H9 (cell line): ENCODE results near the gene MBD3L3. TPM values are rescaled to one million over a fixed set of nuclear protein-coding genes. Genes with fewer than 3 reads are reported as not detected.
"Not testable (repeated sequence)": the region's sequence is repeated elsewhere in the genome, so short reads cannot be mapped to it uniquely, and the experiment has no call there.

ENCODE experiments used
- DNase-seq: peaks from one replicate; pipeline ENCODE4 v3.0.0-alpha.2; 2017
- H2AFZ ChIP-seq: one replicate; pipeline ENCODE4 v1.6.1; 2013; ENCODE audit warnings: mild to moderate bottlenecking, low read length, control low read depth, moderate library complexity
- H2AK5ac ChIP-seq: 2 replicates; pipeline ENCODE4 v1.6.1; 2013; ENCODE audit warnings: low read length, control low read depth, mixed read lengths; ENCODE audit not compliant: insufficient read length
- H2BK120ac ChIP-seq: one replicate; pipeline ENCODE4 v1.6.1; 2013; ENCODE audit warnings: low read depth, mild to moderate bottlenecking, low read length, control low read depth, inconsistent platforms; ENCODE audit not compliant: poor library complexity, severe bottlenecking
- H2BK12ac ChIP-seq: 2 replicates; pipeline ENCODE4 v1.6.1; 2013; ENCODE audit warnings: low read length, control low read depth, mixed read lengths, low read depth; ENCODE audit not compliant: insufficient read length
- H2BK15ac ChIP-seq: 2 replicates; pipeline ENCODE4 v1.6.1; 2013; ENCODE audit warnings: low read depth, low read length, control low read depth
- H2BK20ac ChIP-seq: one replicate; pipeline ENCODE4 v1.6.1; 2013; ENCODE audit warnings: low read depth, mild to moderate bottlenecking, low read length, control low read depth, inconsistent platforms; ENCODE audit not compliant: poor library complexity, severe bottlenecking
- H2BK5ac ChIP-seq: 2 replicates; pipeline ENCODE4 v1.6.1; 2013; ENCODE audit warnings: low read length, control low read depth, mixed read lengths; ENCODE audit not compliant: insufficient read length
- H3K14ac ChIP-seq: 2 replicates; pipeline ENCODE4 v1.6.1; 2013; ENCODE audit warnings: low read length, control low read depth; ENCODE audit not compliant: insufficient read depth
- H3K18ac ChIP-seq: 2 replicates; pipeline ENCODE4 v1.6.1; 2013; ENCODE audit warnings: low read depth, mild to moderate bottlenecking, mixed read lengths, low read length, control low read depth; ENCODE audit not compliant: insufficient read length
- H3K23ac ChIP-seq: 2 replicates; pipeline ENCODE4 v1.6.1; 2013; ENCODE audit warnings: low read length, control low read depth, mixed read lengths, low read depth; ENCODE audit not compliant: insufficient read length
- H3K23me2 ChIP-seq: 2 replicates; pipeline ENCODE4 v1.6.1; 2013; ENCODE audit warnings: low read depth, mild to moderate bottlenecking, mixed read lengths, low read length, control low read depth; ENCODE audit not compliant: insufficient read length, poor library complexity, severe bottlenecking
- H3K27ac ChIP-seq: 2 replicates; pipeline ENCODE4 v1.5.1; 2013; ENCODE audit warnings: low read length, control low read depth, mixed read lengths, low read depth; ENCODE audit not compliant: insufficient read length
- H3K27me3 ChIP-seq: 2 replicates; pipeline ENCODE4 v1.6.1; 2013; ENCODE audit warnings: low read length, control low read depth, inconsistent platforms; ENCODE audit not compliant: insufficient read depth
- H3K4ac ChIP-seq: 2 replicates; pipeline ENCODE4 v1.6.1; 2013; ENCODE audit warnings: low read depth, mild to moderate bottlenecking, control low read depth, inconsistent platforms, low read length, moderate library complexity
- H3K4me1 ChIP-seq: 2 replicates; pipeline ENCODE4 v1.6.1; 2013; ENCODE audit warnings: low read length, control low read depth, inconsistent platforms; ENCODE audit not compliant: insufficient read depth
- H3K4me2 ChIP-seq: 2 replicates; pipeline ENCODE4 v1.6.1; 2013; ENCODE audit warnings: low read length, control low read depth, mixed read lengths; ENCODE audit not compliant: insufficient read length, insufficient read depth
- H3K56ac ChIP-seq: 2 replicates; pipeline ENCODE4 v1.6.1; 2013; ENCODE audit warnings: low read depth, mild to moderate bottlenecking, mixed read lengths, low read length, control low read depth; ENCODE audit not compliant: insufficient read length
- H3K79me1 ChIP-seq: 2 replicates; pipeline ENCODE4 v1.6.1; 2013; ENCODE audit warnings: low read depth, mild to moderate bottlenecking, moderate library complexity, low read length, control low read depth, inconsistent platforms; ENCODE audit not compliant: insufficient read depth, poor library complexity, severe bottlenecking
- H3K79me2 ChIP-seq: 2 replicates; pipeline ENCODE4 v1.6.1; 2013; ENCODE audit warnings: low read length, control low read depth, inconsistent platforms; ENCODE audit not compliant: insufficient read depth
- H3K9ac ChIP-seq: 2 replicates; pipeline ENCODE4 v1.6.1; 2013; ENCODE audit warnings: low read length, control low read depth, mixed read lengths; ENCODE audit not compliant: insufficient read length; ENCODE audit errors: extremely low read depth
- H3K9me3 ChIP-seq: one replicate; pipeline ENCODE4 v1.6.1; 2013; ENCODE audit warnings: low read depth, low read length, inconsistent platforms; ENCODE audit not compliant: control insufficient read depth
- H3T11ph ChIP-seq: one replicate; pipeline ENCODE4 v1.6.1; 2013; ENCODE audit warnings: mild to moderate bottlenecking, low read length, control low read depth, inconsistent platforms
- H4K20me1 ChIP-seq: one replicate; pipeline ENCODE4 v1.6.1; 2013; ENCODE audit not compliant: control insufficient read depth, insufficient read length, insufficient read depth
- H4K5ac ChIP-seq: 2 replicates; pipeline ENCODE4 v1.6.1; 2013; ENCODE audit warnings: low read depth, mild to moderate bottlenecking, mixed read lengths, low read length, control low read depth; ENCODE audit not compliant: insufficient read length
- H4K8ac ChIP-seq: replicated peaks from 2 replicates; pipeline ENCODE4 v1.6.1; 2013; ENCODE audit warnings: low read length, control low read depth, mixed read lengths, low read depth; ENCODE audit not compliant: insufficient read length
- H4K91ac ChIP-seq: 2 replicates; pipeline ENCODE4 v1.6.1; 2013; ENCODE audit warnings: low read depth, mild to moderate bottlenecking, moderate library complexity, mixed read lengths, low read length, control low read depth; ENCODE audit not compliant: insufficient read length
- H3K27ac Mint-ChIP-seq, 3 experiments: 2 replicates in 2 of 3; 3 replicates in 1 of 3; pipeline ENCODE4 v1.8.0; 2020 to 2021; ENCODE audit warnings: mixed read lengths in 3 of 3, mild to moderate bottlenecking in 1 of 3, moderate library complexity in 1 of 3
- H3K27me3 Mint-ChIP-seq: 2 replicates; pipeline ENCODE4 v1.8.0; 2021; ENCODE audit warnings: low read depth, mild to moderate bottlenecking, moderate library complexity, mixed read lengths
- H3K36me3 Mint-ChIP-seq, 3 experiments: 2 replicates in 2 of 3; 3 replicates in 1 of 3; pipeline ENCODE4 v1.8.0; 2020 to 2021; ENCODE audit warnings: low read depth in 3 of 3, mixed read lengths in 3 of 3; ENCODE audit not compliant: insufficient read depth in 1 of 3
- H3K4me1 Mint-ChIP-seq, 2 experiments: 2 replicates each; pipeline ENCODE4 v1.8.0; 2020; ENCODE audit warnings: mixed read lengths in 2 of 2
- H3K4me3 Mint-ChIP-seq, 2 experiments: 2 replicates in 1 of 2; 3 replicates in 1 of 2; pipeline ENCODE4 v1.8.0; 2020 to 2021; ENCODE audit warnings: mild to moderate bottlenecking in 2 of 2, mixed read lengths in 2 of 2, moderate library complexity in 1 of 2
- H3K9me3 Mint-ChIP-seq, 2 experiments: 2 replicates in 1 of 2; 3 replicates in 1 of 2; pipeline ENCODE4 v1.8.0; 2020; ENCODE audit warnings: mild to moderate bottlenecking in 2 of 2, mixed read lengths in 2 of 2, moderate library complexity in 1 of 2
- WGBS: extraction: QIAGEN DNeasy Blood & Tissue Kit; methylation state at CpG from one replicate; pipeline ENCODE4 v1.1.7; 2013; ENCODE audit warnings: missing lambda C conversion rate, low lambda C conversion rate, mixed read lengths; ENCODE audit not compliant: insufficient read length; ENCODE audit errors: extremely low coverage; 5-methylcytosine and 5-hydroxymethylcytosine counted together
- total RNA-seq: library from RNA; stranded (reverse); gene quantifications from 2 replicates; pipeline ENCODE4 v1.2.1, GENCODE V29; 2021
- TF ChIP-seq, protein P1 (sequence below): fragments of 200-600 bp; sonication (generic); conservative IDR thresholded peaks from 3 replicates; pipeline ENCODE4 v1.8.0; 2021; ENCODE audit warnings: antibody characterized with exemption, mild to moderate bottlenecking

Gene MBD3L3
- total RNA-seq, 1 experiment from 2014 or later, result not detected

DNA sequence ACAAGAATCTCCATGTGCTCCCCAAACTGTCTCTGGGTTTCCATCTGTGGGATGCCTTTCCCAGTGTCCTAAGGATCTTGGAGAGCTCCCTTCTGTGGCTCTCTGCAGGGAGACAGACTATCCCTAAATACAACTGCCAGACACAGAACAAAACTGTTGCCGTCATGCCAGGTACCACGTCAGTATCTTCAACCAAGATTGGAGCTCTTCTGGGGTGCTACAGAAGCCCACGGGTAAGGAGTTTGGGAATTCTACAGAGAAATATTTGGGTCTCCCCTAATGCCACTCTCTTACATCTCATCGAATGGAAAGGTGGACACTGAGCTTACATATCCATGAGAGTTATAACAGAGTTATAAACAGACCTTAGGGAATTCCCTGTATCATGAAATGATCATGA, 4.9 kb upstream of the MBD3L3 start:
- Mint-ChIP-seq H3K27ac (no peak overlapping the region), H3K4me1 (no peaks in the 10 kb centered on the region), H3K9me3 (peaks cover 27 to 42% of the 10 kb centered on the region in 2 experiments), H3K4me3 (no peak overlapping the region), H3K36me3 (peaks cover 0 to 4% (median 2%) of the 10 kb centered on the region in 3 experiments; a peak in 4 of 7 replicates), H3K27me3 (no peaks in the 10 kb centered on the region)
- no peak overlapping the region for H2AFZ ChIP-seq
- TF ChIP-seq, protein P1, sequence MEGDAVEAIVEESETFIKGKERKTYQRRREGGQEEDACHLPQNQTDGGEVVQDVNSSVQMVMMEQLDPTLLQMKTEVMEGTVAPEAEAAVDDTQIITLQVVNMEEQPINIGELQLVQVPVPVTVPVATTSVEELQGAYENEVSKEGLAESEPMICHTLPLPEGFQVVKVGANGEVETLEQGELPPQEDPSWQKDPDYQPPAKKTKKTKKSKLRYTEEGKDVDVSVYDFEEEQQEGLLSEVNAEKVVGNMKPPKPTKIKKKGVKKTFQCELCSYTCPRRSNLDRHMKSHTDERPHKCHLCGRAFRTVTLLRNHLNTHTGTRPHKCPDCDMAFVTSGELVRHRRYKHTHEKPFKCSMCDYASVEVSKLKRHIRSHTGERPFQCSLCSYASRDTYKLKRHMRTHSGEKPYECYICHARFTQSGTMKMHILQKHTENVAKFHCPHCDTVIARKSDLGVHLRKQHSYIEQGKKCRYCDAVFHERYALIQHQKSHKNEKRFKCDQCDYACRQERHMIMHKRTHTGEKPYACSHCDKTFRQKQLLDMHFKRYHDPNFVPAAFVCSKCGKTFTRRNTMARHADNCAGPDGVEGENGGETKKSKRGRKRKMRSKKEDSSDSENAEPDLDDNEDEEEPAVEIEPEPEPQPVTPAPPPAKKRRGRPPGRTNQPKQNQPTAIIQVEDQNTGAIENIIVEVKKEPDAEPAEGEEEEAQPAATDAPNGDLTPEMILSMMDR, result no peak
- H3K56ac ChIP-seq, result no peak overlapping the region
- H3K9ac ChIP-seq, result no peak overlapping the region
- H4K8ac ChIP-seq, result no peak overlapping the region
- no peak overlapping the region for H3K4me2 ChIP-seq
- H4K5ac ChIP-seq, result no peak overlapping the region
- no peak overlapping the region for H2BK12ac ChIP-seq
- H3K79me2 ChIP-seq, result no peaks in the 10 kb centered on the region
- H3T11ph ChIP-seq, result no peak overlapping the region
- no peak overlapping the region for H2BK15ac ChIP-seq
- H3K18ac ChIP-seq, result no peak overlapping the region
- no peaks in the 10 kb centered on the region for H3K79me1 ChIP-seq
- no peaks in the 10 kb centered on the region for H3K27me3 ChIP-seq
- H3K14ac ChIP-seq, result no peak overlapping the region
- no peak overlapping the region for H2BK120ac ChIP-seq
- no peaks in the 10 kb centered on the region for H3K4me1 ChIP-seq
- H3K23me2 ChIP-seq, result no peaks in the 10 kb centered on the region
- no peak overlapping the region for H2BK5ac ChIP-seq
- DNase-seq, result no peak
- no peak overlapping the region for H4K91ac ChIP-seq
- H2AK5ac ChIP-seq, result no peak overlapping the region
- no peak overlapping the region for H3K23ac ChIP-seq
- no peak overlapping the region for H3K27ac ChIP-seq
- H4K20me1 ChIP-seq, result no peaks in the 10 kb centered on the region
- no peaks in the 10 kb centered on the region for H3K9me3 ChIP-seq
- no peak overlapping the region for H2BK20ac ChIP-seq
- H3K4ac ChIP-seq, result no peak overlapping the region
- no CpG with 5 or more reads among the region's 4 CpGs for WGBS

- H2AFZ ChIP-seq, H3K27me3 ChIP-seq, H3K79me1 ChIP-seq, H2BK12ac ChIP-seq, H2AK5ac ChIP-seq, H3K27me3 Mint-ChIP-seq, H3K14ac ChIP-seq, H3K9me3 ChIP-seq, H3K23me2 ChIP-seq, H3K56ac ChIP-seq, H3K4ac ChIP-seq, H3K4me3 Mint-ChIP-seq, H3K23ac ChIP-seq, H4K5ac ChIP-seq, DNase-seq, H4K8ac ChIP-seq, H3K79me2 ChIP-seq, H3T11ph ChIP-seq, H3K4me1 ChIP-seq, H3K18ac ChIP-seq, H4K20me1 ChIP-seq, H4K91ac ChIP-seq, H3K36me3 Mint-ChIP-seq, H3K4me2 ChIP-seq, H3K4me1 Mint-ChIP-seq, H3K27ac ChIP-seq, H3K27ac Mint-ChIP-seq, H2BK5ac ChIP-seq, H2BK120ac ChIP-seq, H2BK20ac ChIP-seq, H3K9ac ChIP-seq, H2BK15ac ChIP-seq: not testable (repeated sequence)
- WGBS, result no CpG with 5 or more reads among the region's 2 CpGs
- peaks cover 13 to 18% of the 10 kb centered on the region in 2 experiments for H3K9me3 Mint-ChIP-seq
Observed at GRCh38 chr19:7059977-7060376, 1.5 kb upstream of the MBD3L3 start.
